Neural crest cell (in vitro differentiated cells): ENCODE data around the gene ODC1. TPM values are rescaled to one million over a fixed set of nuclear protein-coding genes. Genes with fewer than 3 reads are reported as not detected.

Source experiments
- DNase-seq: peaks from one replicate; pipeline ENCODE4 v3.0.0; 2021; ENCODE audit warnings: low read depth, mixed read lengths, low spot score
- H3K27ac Mint-ChIP-seq: one replicate; pipeline ENCODE4 v1.8.0; 2021; ENCODE audit warnings: mild to moderate bottlenecking, mixed read lengths; ENCODE audit not compliant: unreplicated experiment
- H3K27me3 Mint-ChIP-seq: 2 replicates; pipeline ENCODE4 v1.8.0; 2021; ENCODE audit warnings: low read depth, mild to moderate bottlenecking, mixed read lengths
- H3K36me3 Mint-ChIP-seq: 2 replicates; pipeline ENCODE4 v1.8.0; 2021; ENCODE audit warnings: low read depth, mild to moderate bottlenecking, mixed read lengths
- H3K4me1 Mint-ChIP-seq: 2 replicates; pipeline ENCODE4 v1.8.0; 2021; ENCODE audit warnings: mixed read lengths
- H3K4me3 Mint-ChIP-seq: one replicate; pipeline ENCODE4 v1.8.0; 2021; ENCODE audit warnings: mild to moderate bottlenecking, mixed read lengths
- H3K9me3 Mint-ChIP-seq: 2 replicates; pipeline ENCODE4 v1.8.0; 2021; ENCODE audit warnings: mixed read lengths
- total RNA-seq: library from RNA; stranded (reverse); gene quantifications from 2 replicates; pipeline ENCODE4 v1.2.1, GENCODE V29; 2021
- TF ChIP-seq, protein P1 (sequence below): fragments of 200-600 bp; sonication (generic); conservative IDR thresholded peaks from 2 replicates; pipeline ENCODE4 v1.5.0; 2021; ENCODE audit warnings: antibody characterized with exemption, mild to moderate bottlenecking

The ODC1 gene
- total RNA-seq, 1 donor from 2014 or later, result 290 TPM

GRCh38 chr2:10410823-10411437 is 37.2 kb downstream of the ODC1 start:
- Mint-ChIP-seq H3K36me3 (no peaks in the 10 kb centered on the region), H3K4me3 (no peak overlapping the region), H3K9me3 (no peaks in the 10 kb centered on the region), H3K27ac (no peak overlapping the region), H3K27me3 (no peaks in the 10 kb centered on the region), H3K4me1 (peaks cover 7% of the 10 kb centered on the region)
- no peak for DNase-seq
- TF ChIP-seq, protein P1, sequence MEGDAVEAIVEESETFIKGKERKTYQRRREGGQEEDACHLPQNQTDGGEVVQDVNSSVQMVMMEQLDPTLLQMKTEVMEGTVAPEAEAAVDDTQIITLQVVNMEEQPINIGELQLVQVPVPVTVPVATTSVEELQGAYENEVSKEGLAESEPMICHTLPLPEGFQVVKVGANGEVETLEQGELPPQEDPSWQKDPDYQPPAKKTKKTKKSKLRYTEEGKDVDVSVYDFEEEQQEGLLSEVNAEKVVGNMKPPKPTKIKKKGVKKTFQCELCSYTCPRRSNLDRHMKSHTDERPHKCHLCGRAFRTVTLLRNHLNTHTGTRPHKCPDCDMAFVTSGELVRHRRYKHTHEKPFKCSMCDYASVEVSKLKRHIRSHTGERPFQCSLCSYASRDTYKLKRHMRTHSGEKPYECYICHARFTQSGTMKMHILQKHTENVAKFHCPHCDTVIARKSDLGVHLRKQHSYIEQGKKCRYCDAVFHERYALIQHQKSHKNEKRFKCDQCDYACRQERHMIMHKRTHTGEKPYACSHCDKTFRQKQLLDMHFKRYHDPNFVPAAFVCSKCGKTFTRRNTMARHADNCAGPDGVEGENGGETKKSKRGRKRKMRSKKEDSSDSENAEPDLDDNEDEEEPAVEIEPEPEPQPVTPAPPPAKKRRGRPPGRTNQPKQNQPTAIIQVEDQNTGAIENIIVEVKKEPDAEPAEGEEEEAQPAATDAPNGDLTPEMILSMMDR, result no peak

DNA sequence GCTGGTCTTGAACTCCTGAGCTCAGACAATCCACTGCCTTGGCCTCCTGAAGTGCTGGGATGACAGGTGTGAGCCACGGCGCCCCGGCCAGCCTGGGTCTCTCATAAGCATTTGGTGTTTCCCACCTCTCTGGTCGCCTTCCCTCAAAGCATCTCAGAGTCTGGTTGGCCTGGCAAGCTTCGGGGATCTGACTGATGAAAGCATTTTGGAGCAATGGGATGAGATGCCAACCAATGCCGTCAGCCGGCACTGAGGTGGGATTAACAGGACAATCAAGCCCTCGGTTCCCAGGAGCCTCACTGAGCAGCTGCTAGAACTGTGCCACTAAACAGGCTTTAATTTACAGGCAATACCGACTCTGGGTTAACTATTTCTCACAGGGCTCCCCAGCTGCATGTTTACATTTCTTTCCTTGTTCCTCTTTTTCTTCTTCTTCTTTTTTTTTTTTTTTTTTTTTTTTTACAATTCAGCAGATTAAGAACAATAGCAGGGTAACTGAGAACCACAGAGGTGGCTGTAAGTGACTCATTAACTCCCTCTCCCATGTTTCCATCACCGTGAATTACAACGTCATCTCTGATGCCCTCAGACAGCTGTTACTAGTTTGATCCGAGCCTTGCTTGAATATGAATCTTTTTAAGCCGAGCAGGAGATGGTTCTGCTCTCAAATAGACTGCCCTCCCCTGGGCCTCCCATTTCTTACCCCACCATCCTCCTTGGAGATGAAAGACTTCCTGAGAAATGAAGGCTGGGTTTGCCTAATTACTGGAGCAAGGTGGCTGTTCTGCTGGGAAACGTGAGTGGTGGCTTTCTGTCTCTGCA is 37.9 kb downstream of the ODC1 start:
- Mint-ChIP-seq H3K4me3 (no peak overlapping the region), H3K9me3 (no peaks in the 10 kb centered on the region), H3K27ac (no peak overlapping the region), H3K4me1 (peaks cover 7% of the 10 kb centered on the region), H3K36me3 (no peaks in the 10 kb centered on the region), H3K27me3 (no peaks in the 10 kb centered on the region)
- TF ChIP-seq, protein P1, result no peak
- DNase-seq, result no peak

DNA sequence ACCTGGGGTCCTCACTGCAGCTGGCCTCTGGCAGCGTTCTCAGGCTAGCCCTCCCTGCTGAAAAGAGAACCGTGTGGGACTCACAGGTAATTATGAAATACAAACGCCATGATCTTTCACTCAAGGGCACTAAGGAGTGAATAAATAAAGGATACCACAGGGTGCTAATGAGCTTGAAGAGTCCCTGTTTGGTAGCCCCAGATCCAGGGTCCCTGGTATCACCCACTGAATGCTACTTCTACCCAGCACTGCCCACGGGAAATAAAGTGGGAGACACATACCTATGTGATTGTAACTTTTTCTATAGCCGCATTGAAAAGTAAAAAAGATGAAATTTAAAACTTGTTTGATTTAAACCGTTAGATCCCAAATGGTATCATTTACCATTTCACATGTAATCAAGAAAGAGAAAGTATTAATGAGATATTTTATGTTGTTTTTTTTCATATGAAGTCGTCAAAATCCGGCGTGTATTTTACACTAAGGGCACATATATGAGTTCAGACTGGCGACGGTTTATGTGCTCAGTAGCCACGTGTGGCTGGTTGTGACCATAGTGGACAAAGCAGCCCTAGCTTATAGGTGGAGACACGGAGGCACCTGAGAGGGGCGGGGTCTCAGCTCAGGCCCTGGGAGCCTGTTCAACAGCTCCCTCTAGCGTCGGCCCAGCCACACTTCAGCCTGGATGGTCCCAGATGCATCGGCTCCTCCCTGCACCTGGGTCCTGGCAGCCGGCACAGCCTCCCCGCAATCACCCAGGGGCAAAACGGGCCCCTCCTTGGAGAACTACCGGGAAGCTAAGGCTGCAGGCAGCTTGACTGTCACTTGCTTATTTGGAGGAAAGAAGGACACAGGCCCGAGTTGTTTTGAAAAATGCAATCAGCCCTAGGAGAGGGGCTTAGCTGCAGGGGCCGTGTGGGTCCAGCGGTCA is 39.2 kb downstream of the ODC1 start:
- no peaks in the 10 kb centered on the region for H3K9me3 Mint-ChIP-seq
- no peak overlapping the region for H3K4me3 Mint-ChIP-seq
- H3K27me3 Mint-ChIP-seq, result no peaks in the 10 kb centered on the region
- H3K27ac Mint-ChIP-seq, result no peak overlapping the region
- H3K36me3 Mint-ChIP-seq, result no peaks in the 10 kb centered on the region
- TF ChIP-seq, protein P1, result peak; percentile 98
- DNase-seq, result peak; percentile 78
- peaks cover 11% of the 10 kb centered on the region for H3K4me1 Mint-ChIP-seq

DNA sequence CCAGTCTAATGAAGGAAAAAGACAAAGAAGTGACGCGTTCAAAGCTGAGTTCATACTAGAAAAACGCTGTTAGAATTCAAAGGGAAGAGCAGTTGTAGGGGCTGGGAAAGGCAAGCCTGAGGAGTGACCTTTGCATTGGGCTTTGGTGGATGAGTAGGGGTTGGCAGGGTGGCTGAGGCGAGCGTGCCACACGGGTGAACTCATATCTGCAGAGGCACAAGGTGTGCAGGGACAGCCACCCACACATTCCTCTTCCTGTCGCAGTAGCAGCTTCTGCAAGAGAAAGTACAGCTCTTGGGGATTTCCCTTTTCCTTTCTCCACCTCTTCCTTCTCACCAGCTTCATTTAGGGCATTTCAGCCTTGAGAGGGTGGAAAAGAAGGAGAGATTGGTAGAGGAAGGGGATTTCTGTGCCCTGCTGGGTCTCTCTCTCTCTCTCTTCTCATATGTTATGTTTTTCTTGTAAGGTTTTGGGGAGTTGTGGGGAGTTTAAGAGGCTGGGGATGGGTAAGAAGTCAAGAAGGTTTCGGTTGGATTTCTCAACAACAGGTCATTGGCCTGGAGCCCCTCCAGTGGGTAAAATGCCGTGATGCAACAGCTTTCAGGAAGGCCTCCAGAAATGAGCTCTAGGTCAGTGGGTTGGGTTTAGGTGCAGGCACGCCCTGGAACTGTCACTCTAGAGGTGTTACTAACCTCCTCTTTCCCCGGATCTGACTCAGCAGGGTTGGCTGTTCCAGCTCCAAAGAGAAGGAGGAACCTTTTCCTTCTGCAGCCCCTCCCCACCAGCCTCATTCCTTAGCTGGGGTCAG is 40.1 kb downstream of the ODC1 start:
- peaks cover 14% of the 10 kb centered on the region for H3K4me1 Mint-ChIP-seq
- no peak for DNase-seq
- H3K27me3 Mint-ChIP-seq, result no peaks in the 10 kb centered on the region
- H3K27ac Mint-ChIP-seq, result no peak overlapping the region
- H3K9me3 Mint-ChIP-seq, result no peaks in the 10 kb centered on the region
- TF ChIP-seq, protein P1, result no peak
- no peak overlapping the region for H3K4me3 Mint-ChIP-seq
- H3K36me3 Mint-ChIP-seq, result no peaks in the 10 kb centered on the region

DNA sequence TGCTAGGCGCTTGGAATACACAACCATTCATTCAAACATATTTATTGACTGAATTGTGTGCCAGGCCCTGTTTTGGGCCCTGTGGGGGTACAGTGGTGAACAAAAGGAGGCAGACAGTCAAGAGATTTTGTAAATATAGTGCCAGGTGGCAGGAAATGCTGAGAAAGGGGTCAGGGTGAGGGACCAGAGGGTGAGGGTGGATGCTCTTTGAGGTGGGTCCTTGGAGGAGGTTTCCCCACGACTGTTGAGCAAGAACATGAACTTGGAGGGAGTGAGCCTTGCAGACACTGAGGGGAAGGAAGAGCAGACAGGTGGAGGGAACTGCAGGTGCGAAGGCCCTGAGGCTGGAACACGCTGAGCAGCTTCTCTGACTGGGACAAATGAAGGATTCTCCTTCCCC is 40.7 kb downstream of the ODC1 start:
- H3K4me3 Mint-ChIP-seq, result no peak overlapping the region
- H3K9me3 Mint-ChIP-seq, result no peaks in the 10 kb centered on the region
- no peaks in the 10 kb centered on the region for H3K27me3 Mint-ChIP-seq
- peaks cover 14% of the 10 kb centered on the region for H3K4me1 Mint-ChIP-seq
- H3K27ac Mint-ChIP-seq, result no peak overlapping the region
- no peaks in the 10 kb centered on the region for H3K36me3 Mint-ChIP-seq
- TF ChIP-seq, protein P1, result no peak
- DNase-seq, result no peak
